AG10803 (cell line): ENCODE data around the gene DISP2.

Source experiments
- DNase-seq: peaks from one replicate; pipeline ENCODE4 v3.0.0; 2010; ENCODE audit warnings: low read depth
- H3K4me3 ChIP-seq: 2 replicates; pipeline ENCODE4 v1.5.1; 2011; ENCODE audit warnings: mild to moderate bottlenecking, low read length, control low read depth
- TF ChIP-seq, protein P1 (sequence below): conservative IDR thresholded peaks from 2 replicates; pipeline ENCODE4 v1.5.1; 2011; ENCODE audit warnings: mild to moderate bottlenecking, low read length, control low read depth, inconsistent platforms

The DISP2 gene

GRCh38 chr15:40409366-40409765, 51.3 kb downstream of the DISP2 start:
- TF ChIP-seq, protein P1, sequence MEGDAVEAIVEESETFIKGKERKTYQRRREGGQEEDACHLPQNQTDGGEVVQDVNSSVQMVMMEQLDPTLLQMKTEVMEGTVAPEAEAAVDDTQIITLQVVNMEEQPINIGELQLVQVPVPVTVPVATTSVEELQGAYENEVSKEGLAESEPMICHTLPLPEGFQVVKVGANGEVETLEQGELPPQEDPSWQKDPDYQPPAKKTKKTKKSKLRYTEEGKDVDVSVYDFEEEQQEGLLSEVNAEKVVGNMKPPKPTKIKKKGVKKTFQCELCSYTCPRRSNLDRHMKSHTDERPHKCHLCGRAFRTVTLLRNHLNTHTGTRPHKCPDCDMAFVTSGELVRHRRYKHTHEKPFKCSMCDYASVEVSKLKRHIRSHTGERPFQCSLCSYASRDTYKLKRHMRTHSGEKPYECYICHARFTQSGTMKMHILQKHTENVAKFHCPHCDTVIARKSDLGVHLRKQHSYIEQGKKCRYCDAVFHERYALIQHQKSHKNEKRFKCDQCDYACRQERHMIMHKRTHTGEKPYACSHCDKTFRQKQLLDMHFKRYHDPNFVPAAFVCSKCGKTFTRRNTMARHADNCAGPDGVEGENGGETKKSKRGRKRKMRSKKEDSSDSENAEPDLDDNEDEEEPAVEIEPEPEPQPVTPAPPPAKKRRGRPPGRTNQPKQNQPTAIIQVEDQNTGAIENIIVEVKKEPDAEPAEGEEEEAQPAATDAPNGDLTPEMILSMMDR, result no peak
- no peak for DNase-seq

GRCh38 chr15:40410476-40410875, 52.5 kb downstream of the DISP2 start:
- no peak overlapping the region for H3K4me3 ChIP-seq
- DNase-seq, result no peak
- TF ChIP-seq, protein P1, result no peak

More at GRCh38 chr15:40409366-40409765, 51.3 kb downstream of the DISP2 start:
- H3K4me3 ChIP-seq, result no peak overlapping the region

DNA sequence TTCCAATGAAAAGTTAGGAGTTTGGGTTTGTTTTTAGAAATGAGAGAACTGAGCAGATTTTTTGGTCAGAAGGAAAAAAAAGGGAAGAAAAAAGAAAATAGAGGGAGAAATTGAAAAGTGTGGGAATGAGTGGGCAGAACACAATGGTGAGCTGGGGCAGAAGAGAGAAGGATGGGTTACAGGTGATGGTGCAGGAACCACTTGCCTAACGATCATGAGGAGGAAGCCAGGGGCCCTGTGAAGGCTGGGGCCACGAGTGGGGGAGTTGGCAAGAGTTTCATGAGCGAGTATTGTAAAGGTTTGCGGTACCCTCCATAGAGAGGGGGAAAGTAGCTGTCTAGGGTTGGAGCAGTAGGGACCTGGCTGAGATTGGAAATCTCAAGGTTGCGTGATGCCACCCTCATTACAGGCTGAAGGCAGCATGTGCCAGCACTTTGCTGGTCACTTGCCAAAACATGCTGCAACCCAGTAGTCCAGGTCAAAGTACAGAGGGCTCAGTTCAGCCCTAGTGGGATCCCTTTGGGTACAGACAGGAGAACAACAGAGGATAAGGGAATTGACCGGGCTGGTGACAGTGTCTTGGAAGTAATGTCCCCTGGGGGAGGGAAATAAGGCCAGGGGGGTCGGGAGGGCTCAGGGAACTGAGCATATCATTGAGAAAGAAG, 54.2 kb downstream of the DISP2 start:
- H3K4me3 ChIP-seq, result no peak overlapping the region
- TF ChIP-seq, protein P1, result no peak
- DNase-seq, result no peak

GRCh38 chr15:40413036-40413435, 55.0 kb downstream of the DISP2 start:
- DNase-seq, result no peak
- TF ChIP-seq, protein P1, result no peak
- no peak overlapping the region for H3K4me3 ChIP-seq

DNA sequence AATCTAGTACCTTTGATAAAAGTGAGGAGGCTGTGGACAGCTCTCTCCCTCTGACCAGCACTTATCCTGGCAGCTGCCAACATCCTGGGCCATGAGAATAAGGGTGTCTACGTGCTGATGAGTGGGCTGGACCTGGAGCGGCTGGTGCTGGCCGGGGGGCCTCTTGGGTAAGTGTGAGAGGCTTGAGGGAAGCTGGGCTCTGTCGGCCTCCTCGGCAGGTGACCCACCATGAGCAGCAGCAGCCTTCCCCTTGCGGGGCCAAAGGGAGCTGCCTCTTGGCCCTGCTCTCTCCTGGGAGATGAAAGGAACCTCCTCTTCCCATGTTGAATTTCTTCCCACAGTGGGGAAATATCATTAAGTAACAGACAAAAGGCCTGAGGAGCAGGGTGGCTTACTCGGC, 56.8 kb downstream of the DISP2 start:
- TF ChIP-seq, protein P1, result no peak
- DNase-seq, result no peak
- no peak overlapping the region for H3K4me3 ChIP-seq

DNA sequence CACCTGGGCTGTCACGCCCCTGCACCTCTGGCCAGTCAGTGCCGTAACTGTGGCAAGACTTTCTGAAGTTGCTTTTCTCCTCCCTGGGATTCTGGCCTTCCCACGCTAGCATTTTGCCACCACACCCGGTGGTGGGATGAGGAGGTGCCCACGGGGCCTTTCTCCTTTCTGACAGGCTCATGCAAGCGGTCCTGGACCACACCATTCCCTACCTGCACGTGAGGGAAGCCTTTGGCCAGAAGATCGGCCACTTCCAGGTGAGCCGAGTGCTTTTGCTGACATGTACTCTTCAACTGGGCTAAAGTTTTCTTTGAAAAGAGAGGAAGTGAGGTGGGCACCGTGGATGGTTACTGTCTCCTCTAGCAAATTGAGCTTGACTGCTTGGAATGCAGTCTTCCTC, 57.2 kb downstream of the DISP2 start:
- TF ChIP-seq, protein P1, result no peak
- no peak for DNase-seq
- H3K4me3 ChIP-seq, result no peak overlapping the region

- TF ChIP-seq, protein P1, result no peak
- no peak overlapping the region for H3K4me3 ChIP-seq
- no peak for DNase-seq
These were observed 58.0 kb downstream of the DISP2 start for GRCh38 chr15:40416056-40416455.
